Hematopoietic multipotent progenitor cell treated with erythropoietin and hydrocortisone succinate and interleukin-3 and kit ligand, for 8 days (in vitro differentiated cells): Measurements from ENCODE around the gene MS4A13.
"Not testable (repeated sequence)": the region's sequence is repeated elsewhere in the genome, so short reads cannot be mapped to it uniquely, and the experiment has no call there.

Source experiments
- DNase-seq: peaks from one replicate; pipeline ENCODE4 v3.0.0-alpha.2; 2015

The MS4A13 gene

GRCh38 chr11:60532383-60532782, 17.2 kb downstream of the MS4A13 start:
- DNase-seq = not testable (repeated sequence)

GRCh38 chr11:60538627-60539026, 23.4 kb downstream of the MS4A13 start:
- not testable (repeated sequence) for DNase-seq

- no peak for DNase-seq
Observed at GRCh38 chr11:60544077-60544476, 28.9 kb downstream of the MS4A13 start.

- no peak for DNase-seq
Observed at GRCh38 chr11:60561254-60561653, 46.1 kb downstream of the MS4A13 start.

GRCh38 chr11:60563553-60564235, 48.5 kb downstream of the MS4A13 start:
- DNase-seq = no peak

- DNase-seq = peak; percentile 1
Observed at GRCh38 chr11:60566776-60567175, 51.6 kb downstream of the MS4A13 start.

GRCh38 chr11:60570970-60571369, 55.8 kb downstream of the MS4A13 start:
- DNase-seq = no peak

GRCh38 chr11:60589611-60590010, 74.4 kb downstream of the MS4A13 start:
- no peak for DNase-seq
